Lower lobe of right lung (tissue), 2 donors: ENCODE data around the gene PSMD7. TPM values are rescaled to one million over a fixed set of nuclear protein-coding genes. Genes with fewer than 3 reads are reported as not detected.

Experiments used
- ATAC-seq, 2 donors: fragments of 200-7000 bp; cut with Tn5 transposase; one replicate each; pipeline ENCODE4 v1.9.1; 2020 to 2022; ENCODE audit warnings: mild to moderate bottlenecking in 2 of 2, moderate library complexity in 2 of 2
- DNase-seq: peaks from one replicate; pipeline ENCODE4 v3.0.0-alpha.2; 2020
- H3K27ac ChIP-seq: fragments of 200-600 bp; one replicate; pipeline ENCODE4 v1.8.0; 2022
- H3K27me3 ChIP-seq: fragments of 200-600 bp; one replicate; pipeline ENCODE4 v1.8.0; 2022; ENCODE audit warnings: low read depth
- H3K36me3 ChIP-seq: fragments of 200-600 bp; one replicate; pipeline ENCODE4 v1.8.0; 2022; ENCODE audit warnings: mild to moderate bottlenecking
- H3K4me1 ChIP-seq: fragments of 200-600 bp; one replicate; pipeline ENCODE4 v1.8.0; 2022
- H3K4me3 ChIP-seq: fragments of 200-600 bp; one replicate; pipeline ENCODE4 v1.8.0; 2022; ENCODE audit warnings: mild to moderate bottlenecking
- H3K9me3 ChIP-seq: fragments of 200-600 bp; one replicate; pipeline ENCODE4 v1.8.0; 2022
- CTCF ChIP-seq: fragments of 200-600 bp; IDR thresholded peaks from one replicate; pipeline ENCODE4 v1.8.0; 2022; ENCODE audit warnings: antibody characterized with exemption, mild to moderate bottlenecking
- intact Hi-C: fragments of 100-400 bp; cut with DNase I; formaldehyde crosslinking; loops from one replicate; pipeline ENCODE4 v1.11.0; 2022
- total RNA-seq: library from RNA; stranded (reverse); fragmentation: NEBNext Ultra II Directional; extraction: Animal tissue kit (Norgen Biotek cat#: 25700); gene quantifications from one replicate; pipeline ENCODE4 v1.2.1, GENCODE V29; 2021
- donor health status: DM: no; HTN: yes; CAD: no; lungs with severe emphysema.

The PSMD7 gene
- total RNA-seq, 1 donor from 2014 or later = 59.0 TPM

- Histone ChIP-seq H3K4me3 (no peak overlapping the region), H3K9me3 (no peaks in the 10 kb centered on the region), H3K4me1 (peaks cover under 1% of the 10 kb centered on the region), H3K27me3 (no peaks in the 10 kb centered on the region), H3K27ac (no peak overlapping the region), H3K36me3 (peaks cover 83% of the 10 kb centered on the region)
- no peak for DNase-seq
- TF ChIP-seq CTCF = no peak
- no peak for ATAC-seq
- intact Hi-C loops = no loop called here
These were observed 8.2 kb downstream of the PSMD7 start for GRCh38 chr16:74304835-74305176.

GRCh38 chr16:74305281-74305680 lies 8.7 kb downstream of the PSMD7 start:
- no peak for TF ChIP-seq CTCF
- Histone ChIP-seq H3K36me3 (peaks cover 79% of the 10 kb centered on the region), H3K4me3 (no peak overlapping the region), H3K9me3 (no peaks in the 10 kb centered on the region), H3K27ac (no peak overlapping the region), H3K27me3 (no peaks in the 10 kb centered on the region), H3K4me1 (no peaks in the 10 kb centered on the region)
- intact Hi-C loops = no loop called here
- ATAC-seq (no peak), DNase-seq (no peak)

- no peak for TF ChIP-seq CTCF
- no peak overlapping the region for H3K27ac ChIP-seq
- no peaks in the 10 kb centered on the region for H3K4me1 ChIP-seq
- H3K27me3 ChIP-seq = no peaks in the 10 kb centered on the region
- peaks cover 70% of the 10 kb centered on the region for H3K36me3 ChIP-seq
- DNase-seq (no peak), ATAC-seq (no peak)
- no peak overlapping the region for H3K4me3 ChIP-seq
- H3K9me3 ChIP-seq = no peaks in the 10 kb centered on the region
- intact Hi-C loops = no loop called here
These were observed 9.6 kb downstream of the PSMD7 start for GRCh38 chr16:74305978-74306784.

GRCh38 chr16:74307383-74307782 lies 10.8 kb downstream of the PSMD7 start:
- no peak for TF ChIP-seq CTCF
- H3K36me3 ChIP-seq = peaks cover 58% of the 10 kb centered on the region
- no peak overlapping the region for H3K27ac ChIP-seq
- no peaks in the 10 kb centered on the region for H3K27me3 ChIP-seq
- DNase-seq (no peak), ATAC-seq (no peak)
- no peaks in the 10 kb centered on the region for H3K9me3 ChIP-seq
- intact Hi-C loops = no loop called here
- no peak overlapping the region for H3K4me3 ChIP-seq
- H3K4me1 ChIP-seq = no peaks in the 10 kb centered on the region

- H3K36me3 ChIP-seq = peaks cover 30% of the 10 kb centered on the region
- ATAC-seq (peak; percentile 38 to 65), DNase-seq (no peak)
- intact Hi-C loops = no loop called here
- TF ChIP-seq CTCF = peak; percentile 67
- H3K4me3 ChIP-seq = no peak overlapping the region
- H3K27me3 ChIP-seq = no peaks in the 10 kb centered on the region
- no peaks in the 10 kb centered on the region for H3K9me3 ChIP-seq
- H3K4me1 ChIP-seq = no peaks in the 10 kb centered on the region
- H3K27ac ChIP-seq = no peak overlapping the region
These were observed 13.5 kb downstream of the PSMD7 start for GRCh38 chr16:74309789-74310781.
